Loucy (cell line): ENCODE measurements around the gene RNF130.

Experiments
- EZH2phosphoT487 ChIP-seq: fragments of 200-600 bp; IDR thresholded peaks from 2 replicates; pipeline ENCODE4 v1.6.1; 2018; ENCODE audit warnings: antibody characterized with exemption, mild to moderate bottlenecking, moderate library complexity, borderline replicate concordance
- TF ChIP-seq, protein P1 (sequence below): fragments of 200-600 bp; sonication (generic); conservative IDR thresholded peaks from 2 replicates; pipeline ENCODE4 v1.5.1; 2014; ENCODE audit warnings: mild to moderate bottlenecking, antibody characterized with exemption, low read length

DNA sequence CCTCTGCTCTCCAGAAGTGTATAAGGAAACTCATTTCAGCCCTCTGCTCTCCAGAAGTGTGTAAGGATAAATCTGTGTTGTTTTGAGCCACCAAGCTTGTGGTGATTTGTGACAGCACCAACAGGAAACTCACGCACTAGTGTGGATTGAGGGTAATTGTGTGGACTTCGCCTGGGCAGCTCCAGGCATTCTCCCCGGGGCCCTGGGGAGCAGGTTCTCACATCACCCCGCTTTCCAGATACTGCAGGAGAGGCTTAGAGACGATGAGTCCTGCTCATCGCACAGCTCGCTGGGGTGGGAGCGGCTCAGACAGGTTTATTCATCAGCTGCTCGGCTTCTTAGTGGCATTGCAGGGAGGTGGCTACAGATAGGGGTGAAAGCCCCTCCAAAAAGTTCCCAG is 38.4 kb upstream of the RNF130 start:
- TF ChIP-seq, protein P1, sequence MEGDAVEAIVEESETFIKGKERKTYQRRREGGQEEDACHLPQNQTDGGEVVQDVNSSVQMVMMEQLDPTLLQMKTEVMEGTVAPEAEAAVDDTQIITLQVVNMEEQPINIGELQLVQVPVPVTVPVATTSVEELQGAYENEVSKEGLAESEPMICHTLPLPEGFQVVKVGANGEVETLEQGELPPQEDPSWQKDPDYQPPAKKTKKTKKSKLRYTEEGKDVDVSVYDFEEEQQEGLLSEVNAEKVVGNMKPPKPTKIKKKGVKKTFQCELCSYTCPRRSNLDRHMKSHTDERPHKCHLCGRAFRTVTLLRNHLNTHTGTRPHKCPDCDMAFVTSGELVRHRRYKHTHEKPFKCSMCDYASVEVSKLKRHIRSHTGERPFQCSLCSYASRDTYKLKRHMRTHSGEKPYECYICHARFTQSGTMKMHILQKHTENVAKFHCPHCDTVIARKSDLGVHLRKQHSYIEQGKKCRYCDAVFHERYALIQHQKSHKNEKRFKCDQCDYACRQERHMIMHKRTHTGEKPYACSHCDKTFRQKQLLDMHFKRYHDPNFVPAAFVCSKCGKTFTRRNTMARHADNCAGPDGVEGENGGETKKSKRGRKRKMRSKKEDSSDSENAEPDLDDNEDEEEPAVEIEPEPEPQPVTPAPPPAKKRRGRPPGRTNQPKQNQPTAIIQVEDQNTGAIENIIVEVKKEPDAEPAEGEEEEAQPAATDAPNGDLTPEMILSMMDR: no peak
- no peak for TF ChIP-seq EZH2phosphoT487
